ENCODE measurements around the gene MEIS1. TPM values are rescaled to one million over a fixed set of nuclear protein-coding genes. Genes with fewer than 3 reads are reported as not detected.

MEIS1 gene
- total RNA-seq, 1 experiment from 2014 or later = 4.1 TPM

- Histone ChIP-seq H3K27ac (ENCODE audit: low read length) (no peak overlapping the region), H3K27me3 (ENCODE audit: low read length) (peaks cover 37% of the 10 kb centered on the region), H3K4me3 (ENCODE audit: low read length) (peak overlapping the region; percentile 76), H2AFZ (ENCODE audit: low read length) (peak overlapping the region; percentile 92), H3K9me3 (ENCODE audit: low read length) (no peaks in the 10 kb centered on the region), H3K4me2 (ENCODE audit: low read length) (peak overlapping the region; percentile 98), H3K36me3 (ENCODE audit: low read depth, low read length) (no peaks in the 10 kb centered on the region), H3K79me2 (ENCODE audit: low read length) (no peaks in the 10 kb centered on the region), H4K20me1 (ENCODE audit: low read length) (no peaks in the 10 kb centered on the region), H3K9ac (ENCODE audit: low read length) (0 out of 2 replicates have a peak overlapping the region, but pooled peaks have one; percentile 10), H3F3A (ENCODE audit: low read length, unreplicated experiment) (no peaks in the 10 kb centered on the region), H3K9me2 (replicated peaks; ENCODE audit: low read length) (no peaks in the 10 kb centered on the region), H3K4me1 (ENCODE audit: insufficient read depth, low read length) (peaks cover 17% of the 10 kb centered on the region)
- intact Hi-C loops (cut with micrococcal nuclease) = loop anchor here (1.0 to 10.0 kb wide), 10 partner anchors 78 to 1272 kb away; partner anchors contain the start of genes ETAA1 and MEIS1
- POLR2A ChIA-PET (ENCODE audit: unreplicated experiment) = interaction anchor here (0.7 kb wide), 1 partner anchor 140 kb away, joined by 5 read pairs; no protein-coding TSS in a partner anchor
- CTCF ChIA-PET = interaction anchor here (0.6 kb wide), 1 partner anchor 140 kb away, joined by 3 read pairs; the partner anchor contains the start of gene MEIS1
- DNase-seq = peak; percentile 77
- BruUV-seq (replicated peaks) = no TSS peak
- TF ChIP-seq CTCF (conservative IDR thresholded peaks at IDR 0.05; ENCODE audit: low read depth, low read length) (peak; percentile 84), EZH2phosphoT487 (IDR thresholded peaks at IDR 0.05; ENCODE audit: borderline replicate concordance, low read length) (no peak)
- ATAC-seq = peak; percentile 65
Observed at GRCh38 chr2:66574701-66575624, 140.0 kb downstream of the MEIS1 start.

GRCh38 chr2:66575625-66576310, 140.8 kb downstream of the MEIS1 start:
- Histone ChIP-seq H3K79me2 (ENCODE audit: low read length) (no peaks in the 10 kb centered on the region), H3K9me3 (ENCODE audit: low read length) (no peaks in the 10 kb centered on the region), H2AFZ (ENCODE audit: low read length) (peak overlapping the region; percentile 92), H3K4me3 (ENCODE audit: low read length) (peak overlapping the region; percentile 76), H3K4me1 (ENCODE audit: insufficient read depth, low read length) (peaks cover 17% of the 10 kb centered on the region), H3K4me2 (ENCODE audit: low read length) (peak overlapping the region; percentile 98), H3K9ac (ENCODE audit: low read length) (peak overlapping the region; percentile 11; the same call in 1 of the 2 replicates), H3K27ac (ENCODE audit: low read length) (no peak overlapping the region), H3K36me3 (ENCODE audit: low read depth, low read length) (no peaks in the 10 kb centered on the region), H3F3A (ENCODE audit: low read length, unreplicated experiment) (no peaks in the 10 kb centered on the region), H3K9me2 (replicated peaks; ENCODE audit: low read length) (no peaks in the 10 kb centered on the region), H3K27me3 (ENCODE audit: low read length) (peaks cover 45% of the 10 kb centered on the region), H4K20me1 (ENCODE audit: low read length) (no peaks in the 10 kb centered on the region)
- DNase-seq (no peak), ATAC-seq (peak; percentile 15)
- intact Hi-C loops (cut with micrococcal nuclease) = loop anchor here (1.0 to 10.0 kb wide), 10 partner anchors 79 to 1272 kb away; partner anchors contain the start of genes ETAA1 and MEIS1
- BruUV-seq (replicated peaks) = no TSS peak
- ChIA-PET POLR2A (ENCODE audit: unreplicated experiment) (no interaction called here), CTCF (interaction anchor here (0.6 to 1.0 kb wide), 2 partner anchors 141 to 147 kb away, joined by 3 to 4 read pairs; partner anchors contain the start of gene MEIS1)
- TF ChIP-seq EZH2phosphoT487 (IDR thresholded peaks at IDR 0.05; ENCODE audit: borderline replicate concordance, low read length) = no peak
- TF ChIP-seq EZH2 (IDR thresholded peaks at IDR 0.05; ENCODE audit: low read length, unreplicated experiment) = no peak
- no peak for TF ChIP-seq CTCF (conservative IDR thresholded peaks at IDR 0.05; ENCODE audit: low read depth, low read length)
